Measurements from ENCODE around the gene OSBPL8. TPM values are rescaled to one million over a fixed set of nuclear protein-coding genes. Genes with fewer than 3 reads are reported as not detected.

OSBPL8 gene
- total and polyA plus RNA-seq, 9 of the 15 experiments (the other 6 are each of a cell fraction or from before 2014, with no cell fraction given), result 17.4 to 82.7 (median 42.8) TPM

DNA sequence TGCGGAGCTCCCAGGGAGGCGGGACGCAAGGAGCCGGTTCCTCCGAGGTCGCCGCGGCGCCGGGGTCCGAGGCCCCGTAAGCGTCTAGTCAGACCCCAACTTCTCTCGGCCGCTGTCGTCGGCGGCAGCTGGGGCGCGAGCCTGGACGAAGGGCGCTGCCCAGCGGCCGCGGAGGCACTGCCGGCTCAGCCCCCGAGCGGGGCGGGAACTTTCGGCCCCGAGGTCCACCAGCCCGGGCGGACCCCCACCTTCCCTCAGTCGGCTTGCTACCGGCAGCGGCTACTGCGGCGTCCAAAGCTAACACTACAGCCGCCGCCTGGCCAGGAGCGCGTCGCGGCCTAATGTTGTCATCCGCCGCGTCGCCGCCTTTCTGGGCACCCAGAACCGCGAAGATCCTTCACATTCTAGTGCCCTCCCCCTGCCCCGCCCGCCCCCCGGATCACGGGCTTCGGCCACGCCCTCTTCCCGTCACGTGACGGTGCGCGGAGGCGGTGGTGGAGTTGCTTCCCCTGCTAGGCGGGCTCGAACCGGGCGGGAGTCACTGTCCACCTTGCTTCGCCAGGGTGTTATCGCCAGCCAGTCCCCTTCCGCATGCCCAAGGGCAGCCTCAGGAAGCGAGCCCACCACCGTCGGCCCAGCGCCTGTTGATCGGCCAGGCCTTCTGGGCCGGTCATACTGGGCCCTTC is at the start of gene OSBPL8 (continued):
- TF ChIP-seq, protein P1, sequence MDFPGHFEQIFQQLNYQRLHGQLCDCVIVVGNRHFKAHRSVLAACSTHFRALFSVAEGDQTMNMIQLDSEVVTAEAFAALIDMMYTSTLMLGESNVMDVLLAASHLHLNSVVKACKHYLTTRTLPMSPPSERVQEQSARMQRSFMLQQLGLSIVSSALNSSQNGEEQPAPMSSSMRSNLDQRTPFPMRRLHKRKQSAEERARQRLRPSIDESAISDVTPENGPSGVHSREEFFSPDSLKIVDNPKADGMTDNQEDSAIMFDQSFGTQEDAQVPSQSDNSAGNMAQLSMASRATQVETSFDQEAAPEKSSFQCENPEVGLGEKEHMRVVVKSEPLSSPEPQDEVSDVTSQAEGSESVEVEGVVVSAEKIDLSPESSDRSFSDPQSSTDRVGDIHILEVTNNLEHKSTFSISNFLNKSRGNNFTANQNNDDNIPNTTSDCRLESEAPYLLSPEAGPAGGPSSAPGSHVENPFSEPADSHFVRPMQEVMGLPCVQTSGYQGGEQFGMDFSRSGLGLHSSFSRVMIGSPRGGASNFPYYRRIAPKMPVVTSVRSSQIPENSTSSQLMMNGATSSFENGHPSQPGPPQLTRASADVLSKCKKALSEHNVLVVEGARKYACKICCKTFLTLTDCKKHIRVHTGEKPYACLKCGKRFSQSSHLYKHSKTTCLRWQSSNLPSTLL (IDR thresholded peaks at IDR 0.05), result no peak
- TF ChIP-seq ZNF644 (tag; IDR thresholded peaks at IDR 0.05; ENCODE audit: low read depth), result peak; percentile 4; the same call in 1 of the 2 replicates
- TF ChIP-seq TBL1XR1 (IDR thresholded peaks at IDR 0.05; ENCODE audit: low read length in 2 of 2), result peak in 1 of 2 experiments; percentile 56; a peak in 1 of 4 replicates
- no peak for TF ChIP-seq ZNF766 (CRISPR knock-in tag; conservative IDR thresholded peaks at IDR 0.05)
- TF ChIP-seq, protein P2, sequence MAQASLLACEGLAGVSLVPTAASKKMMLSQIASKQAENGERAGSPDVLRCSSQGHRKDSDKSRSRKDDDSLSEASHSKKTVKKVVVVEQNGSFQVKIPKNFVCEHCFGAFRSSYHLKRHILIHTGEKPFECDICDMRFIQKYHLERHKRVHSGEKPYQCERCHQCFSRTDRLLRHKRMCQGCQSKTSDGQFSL (CRISPR knock-in tag; IDR thresholded peaks at IDR 0.05), result no peak
- TF ChIP-seq, protein P2 (tag; IDR thresholded peaks at IDR 0.05), result no peak
- peak; percentile 76 for TF ChIP-seq ELF2 (CRISPR knock-in tag; IDR thresholded peaks at IDR 0.05)
- TF ChIP-seq POLR2AphosphoS5 (IDR thresholded peaks at IDR 0.05; ENCODE audit: control insufficient read depth, insufficient read depth, low read depth, low read length), result peak; percentile 89
- TF ChIP-seq, protein P3, sequence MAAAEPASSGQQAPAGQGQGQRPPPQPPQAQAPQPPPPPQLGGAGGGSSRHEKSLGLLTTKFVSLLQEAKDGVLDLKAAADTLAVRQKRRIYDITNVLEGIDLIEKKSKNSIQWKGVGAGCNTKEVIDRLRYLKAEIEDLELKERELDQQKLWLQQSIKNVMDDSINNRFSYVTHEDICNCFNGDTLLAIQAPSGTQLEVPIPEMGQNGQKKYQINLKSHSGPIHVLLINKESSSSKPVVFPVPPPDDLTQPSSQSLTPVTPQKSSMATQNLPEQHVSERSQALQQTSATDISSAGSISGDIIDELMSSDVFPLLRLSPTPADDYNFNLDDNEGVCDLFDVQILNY (CRISPR knock-in tag; IDR thresholded peaks at IDR 0.05), result no peak
- no peak for TF ChIP-seq ARNT (IDR thresholded peaks at IDR 0.05)
- TF ChIP-seq, protein P4, sequence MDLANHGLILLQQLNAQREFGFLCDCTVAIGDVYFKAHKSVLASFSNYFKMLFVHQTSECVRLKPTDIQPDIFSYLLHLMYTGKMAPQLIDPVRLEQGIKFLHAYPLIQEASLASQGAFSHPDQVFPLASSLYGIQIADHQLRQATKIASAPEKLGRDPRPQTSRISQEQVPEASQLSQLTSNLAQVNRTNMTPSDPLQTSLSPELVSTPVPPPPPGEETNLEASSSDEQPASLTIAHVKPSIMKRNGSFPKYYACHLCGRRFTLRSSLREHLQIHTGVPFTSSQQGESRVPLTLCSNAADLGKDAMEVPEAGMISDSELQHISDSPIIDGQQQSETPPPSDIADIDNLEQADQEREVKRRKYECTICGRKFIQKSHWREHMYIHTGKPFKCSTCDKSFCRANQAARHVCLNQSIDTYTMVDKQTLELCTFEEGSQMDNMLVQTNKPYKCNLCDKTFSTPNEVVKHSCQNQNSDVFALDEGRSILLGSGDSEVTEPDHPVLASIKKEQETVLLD (IDR thresholded peaks at IDR 0.05), result 0 out of 2 replicates have a peak, but pooled peaks have one; percentile 19
- no peak for TF ChIP-seq ZNF224 (CRISPR knock-in tag; IDR thresholded peaks at IDR 0.05)
- no peak for TF ChIP-seq HIVEP1 (CRISPR knock-in tag; IDR thresholded peaks at IDR 0.05)
- TF ChIP-seq CXXC5 (CRISPR knock-in tag; IDR thresholded peaks at IDR 0.05), result peak; percentile 89
